Fibroblast of pulmonary artery (primary cell): ENCODE results near the gene JAGN1.

Experiments
- DNase-seq: peaks from one replicate; pipeline ENCODE4 v3.0.0-alpha.2; 2010; ENCODE audit warnings: low read depth
- H3K4me3 ChIP-seq: replicated peaks from 2 replicates; pipeline ENCODE4 v1.5.1; 2011; ENCODE audit warnings: low read depth, mild to moderate bottlenecking, control low read depth, low read length, moderate library complexity
- CTCF ChIP-seq: IDR thresholded peaks from 2 replicates; pipeline ENCODE4 v1.5.1; 2011; ENCODE audit warnings: mild to moderate bottlenecking, control low read depth, low read length, inconsistent platforms; ENCODE audit errors: missing control alignments

Gene JAGN1

GRCh38 chr3:9913601-9914000, 23.2 kb downstream of the JAGN1 start:
- H3K4me3 ChIP-seq: no peak overlapping the region
- TF ChIP-seq CTCF: no peak
- no peak for DNase-seq

GRCh38 chr3:9914011-9914410, 23.6 kb downstream of the JAGN1 start:
- TF ChIP-seq CTCF: no peak
- DNase-seq: no peak
- H3K4me3 ChIP-seq: no peak overlapping the region

- no peak for TF ChIP-seq CTCF
- DNase-seq: no peak
- H3K4me3 ChIP-seq: no peak overlapping the region
These were observed 24.3 kb downstream of the JAGN1 start for GRCh38 chr3:9914559-9915253.

- TF ChIP-seq CTCF: peak; percentile 29
- peak overlapping the region; percentile 51 for H3K4me3 ChIP-seq
- peak; percentile 61 for DNase-seq
These were observed 25.1 kb downstream of the JAGN1 start for GRCh38 chr3:9915254-9916141.

GRCh38 chr3:9916346-9916733, 25.9 kb downstream of the JAGN1 start:
- DNase-seq: peak; percentile 42
- peak overlapping the region; percentile 63 for H3K4me3 ChIP-seq

More at GRCh38 chr3:9916346-9916733, 25.9 kb downstream of the JAGN1 start:
- no peak for TF ChIP-seq CTCF
